HEK293T (cell line): ENCODE results near the gene BMP8B.
A peak's percentile ranks its signal among the peaks of the same experiment; 100 is the strongest.

ENCODE experiments used
- CTCF ChIA-PET: fragments of 350-600 bp; formaldehyde crosslinking; extraction: SDS; loops from one replicate; lab custom pipeline; 2021; ENCODE audit warnings: antibody characterized with exemption, inconsistent platforms; lab: Yijun Ruan, JAX
- POLR2A ChIA-PET: fragments of 350-600 bp; formaldehyde crosslinking; extraction: SDS; loops from one replicate; lab custom pipeline; 2020; ENCODE audit warnings: antibody characterized with exemption, inconsistent platforms; lab: Yijun Ruan, JAX
- DNase-seq: peaks from one replicate; pipeline ENCODE4 v3.0.0; 2012; ENCODE audit warnings: mixed read lengths; ENCODE audit errors: extremely low spot score
- ARNT ChIP-seq: fragments of 450-650 bp; IDR thresholded peaks from 2 replicates; pipeline ENCODE4 v1.6.1; 2017; ENCODE audit warnings: mild to moderate bottlenecking
- BHLHE40 ChIP-seq: fragments of 450-650 bp; IDR thresholded peaks from 2 replicates; pipeline ENCODE4 v1.6.1; 2016; ENCODE audit warnings: mild to moderate bottlenecking, moderate library complexity, borderline replicate concordance
- CTBP1 ChIP-seq: fragments of 450-650 bp; IDR thresholded peaks from 2 replicates; pipeline ENCODE4 v1.6.1; 2016; ENCODE audit warnings: borderline replicate concordance
- ELF4 ChIP-seq: fragments of 450-650 bp; IDR thresholded peaks from 2 replicates; pipeline ENCODE4 v1.6.1; 2017; ENCODE audit warnings: antibody characterized with exemption
- FOXA1 ChIP-seq: fragments of 450-650 bp; IDR thresholded peaks from 2 replicates; pipeline ENCODE4 v1.6.1; 2016; ENCODE audit warnings: mild to moderate bottlenecking
- FOXK2 ChIP-seq: fragments of 450-650 bp; IDR thresholded peaks from 2 replicates; pipeline ENCODE4 v1.6.1; 2016; ENCODE audit warnings: mild to moderate bottlenecking
- FOXM1 ChIP-seq: fragments of 450-650 bp; IDR thresholded peaks from 2 replicates; pipeline ENCODE4 v1.6.1; 2017; ENCODE audit warnings: mild to moderate bottlenecking, borderline replicate concordance
- HDGF ChIP-seq: fragments of 450-650 bp; IDR thresholded peaks from 2 replicates; pipeline ENCODE4 v1.6.1; 2017; ENCODE audit warnings: antibody characterized with exemption, borderline replicate concordance
- L3MBTL2 ChIP-seq: fragments of 450-650 bp; conservative IDR thresholded peaks from 2 replicates; pipeline ENCODE4 v1.6.1; 2016; ENCODE audit warnings: mild to moderate bottlenecking
- LEF1 ChIP-seq: fragments of 450-650 bp; IDR thresholded peaks from 2 replicates; pipeline ENCODE4 v1.6.1; 2017; ENCODE audit warnings: mild to moderate bottlenecking, borderline replicate concordance
- NFRKB ChIP-seq: fragments of 450-650 bp; IDR thresholded peaks from 2 replicates; pipeline ENCODE4 v1.6.1; 2016; ENCODE audit warnings: mild to moderate bottlenecking, moderate library complexity
- PKNOX1 ChIP-seq: fragments of 450-650 bp; IDR thresholded peaks from 2 replicates; pipeline ENCODE4 v1.6.1; 2016
- SP1 ChIP-seq: fragments of 450-650 bp; IDR thresholded peaks from 2 replicates; pipeline ENCODE4 v1.6.1; 2017
- SUZ12 ChIP-seq: fragments of 450-650 bp; IDR thresholded peaks from 2 replicates; pipeline ENCODE4 v1.6.1; 2016; ENCODE audit warnings: mild to moderate bottlenecking
- TARDBP ChIP-seq: fragments of 450-650 bp; IDR thresholded peaks from 2 replicates; pipeline ENCODE4 v1.6.1; 2016
- ZNF384 ChIP-seq: fragments of 450-650 bp; IDR thresholded peaks from 2 replicates; pipeline ENCODE4 v1.6.1; 2016

The BMP8B gene

GRCh38 chr1:39816415-39817090 is 27.9 kb upstream of the BMP8B start:
- ChIA-PET CTCF (interaction anchor here (0.6 to 2.8 kb wide), 8 partner anchors 21 to 216 kb away, joined by 3 to 12 read pairs (median 5); partner anchors contain the start of gene MYCL), POLR2A (interaction anchor here (1.0 kb wide), 1 partner anchor 17 kb away, joined by 3 read pairs; no protein-coding TSS in a partner anchor)
- peak; percentile 80 for DNase-seq
- no peak for TF ChIP-seq BHLHE40
- no peak for TF ChIP-seq FOXM1
- TF ChIP-seq NFRKB: no peak
- TF ChIP-seq TARDBP: no peak
- TF ChIP-seq SP1: no peak
- no peak for TF ChIP-seq ZNF384
- TF ChIP-seq FOXK2: no peak
- TF ChIP-seq LEF1: no peak
- no peak for TF ChIP-seq PKNOX1
- TF ChIP-seq SUZ12: no peak
- TF ChIP-seq CTBP1: no peak
- TF ChIP-seq ELF4: no peak
- no peak for TF ChIP-seq FOXA1
- TF ChIP-seq L3MBTL2: no peak
- TF ChIP-seq HDGF: no peak
- TF ChIP-seq ARNT: no peak

DNA sequence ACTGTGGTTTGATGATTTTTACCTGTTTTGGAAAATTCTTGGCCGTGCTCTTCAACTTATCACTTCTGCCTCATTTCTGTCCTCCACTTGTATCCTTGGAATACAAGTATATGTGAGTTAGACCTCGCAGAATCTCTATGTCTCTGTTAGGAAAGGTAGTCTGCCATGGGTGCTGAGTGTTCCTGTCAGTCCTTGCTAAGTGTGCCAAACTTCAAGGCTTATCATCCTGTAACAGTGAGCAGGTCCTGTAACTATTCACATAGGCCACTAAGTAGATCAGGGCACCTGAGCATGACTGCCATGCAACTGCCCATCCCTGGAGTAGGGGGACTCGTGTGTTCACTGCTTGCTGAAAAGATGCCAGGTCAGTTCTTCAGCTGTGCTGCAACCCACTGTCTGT is 24.2 kb upstream of the BMP8B start:
- ChIA-PET CTCF (interaction anchor here (0.7 kb wide), 1 partner anchor 173 kb away, joined by 3 read pairs; no protein-coding TSS in a partner anchor), POLR2A (no interaction called here)
- no peak for DNase-seq
- TF ChIP-seq FOXA1 (no peak), NFRKB (no peak), PKNOX1 (no peak), SP1 (no peak), FOXK2 (no peak), ARNT (no peak), ELF4 (no peak), SUZ12 (no peak), CTBP1 (no peak), LEF1 (no peak), TARDBP (no peak), L3MBTL2 (no peak), HDGF (no peak), ZNF384 (no peak), BHLHE40 (no peak), FOXM1 (no peak)

- ChIA-PET CTCF (no interaction called here), POLR2A (no interaction called here)
- no peak for DNase-seq
- no peak for TF ChIP-seq LEF1
- no peak for TF ChIP-seq ELF4
- TF ChIP-seq NFRKB: no peak
- TF ChIP-seq SP1: no peak
- no peak for TF ChIP-seq FOXK2
- no peak for TF ChIP-seq ARNT
- TF ChIP-seq TARDBP: no peak
- TF ChIP-seq BHLHE40: no peak
These were observed 20.3 kb upstream of the BMP8B start for GRCh38 chr1:39808784-39809517.

- TF ChIP-seq SP1: no peak
- no peak for TF ChIP-seq ARNT
- no peak for TF ChIP-seq TARDBP
- TF ChIP-seq FOXA1: no peak
- TF ChIP-seq NFRKB: no peak
- TF ChIP-seq CTBP1: no peak
- TF ChIP-seq SUZ12: no peak
- no peak for TF ChIP-seq LEF1
- TF ChIP-seq ELF4: no peak
- TF ChIP-seq L3MBTL2: no peak
- TF ChIP-seq ZNF384: no peak
- TF ChIP-seq FOXM1: no peak
- TF ChIP-seq FOXK2: no peak
- ChIA-PET CTCF (no interaction called here), POLR2A (no interaction called here)
- DNase-seq: no peak
These were observed 16.7 kb upstream of the BMP8B start for GRCh38 chr1:39805385-39805784.

GRCh38 chr1:39802496-39803260 is 14.0 kb upstream of the BMP8B start:
- ChIA-PET CTCF (no interaction called here), POLR2A (no interaction called here)
- DNase-seq: no peak
- TF ChIP-seq TARDBP (no peak), ZNF384 (no peak), LEF1 (no peak), PKNOX1 (no peak), L3MBTL2 (no peak), HDGF (no peak), FOXA1 (no peak), FOXM1 (no peak)
